K562 (cell line): ENCODE measurements around the gene B2M. TPM values are rescaled to one million over a fixed set of nuclear protein-coding genes. Genes with fewer than 3 reads are reported as not detected.

Experiments
- BHLHE40 ChIP-seq: IDR thresholded peaks from 2 replicates; pipeline ENCODE4 v1.6.1; 2011; ENCODE audit warnings: low read length, improper control_type of control experiment
- CBX1 ChIP-seq: sonication (generic); IDR thresholded peaks from 2 replicates; pipeline ENCODE4 v1.6.1; 2016; ENCODE audit warnings: antibody characterized with exemption, low read depth, mild to moderate bottlenecking
- CC2D1A ChIP-seq: fragments of 450-650 bp; IDR thresholded peaks from 2 replicates; pipeline ENCODE4 v1.6.1; 2017; ENCODE audit warnings: mild to moderate bottlenecking
- COPS2 ChIP-seq: fragments of 450-650 bp; conservative IDR thresholded peaks from 2 replicates; pipeline ENCODE4 v1.6.1; 2016; ENCODE audit warnings: mild to moderate bottlenecking, moderate library complexity
- EP300 ChIP-seq: IDR thresholded peaks from 2 replicates; pipeline ENCODE4 v1.6.1; 2012; ENCODE audit warnings: low read length, improper control_type of control experiment
- EWSR1 ChIP-seq: fragments of 450-650 bp; IDR thresholded peaks from 2 replicates; pipeline ENCODE4 v1.6.1; 2018; ENCODE audit warnings: borderline replicate concordance, mild to moderate bottlenecking, low read depth, moderate library complexity; ENCODE audit not compliant: partially characterized antibody
- HNRNPK ChIP-seq: fragments of 200-400 bp; formaldehyde crosslinking; IDR thresholded peaks from one replicate; pipeline ENCODE4 v1.6.1; 2018; ENCODE audit warnings: mild to moderate bottlenecking, low read depth, low read length; ENCODE audit not compliant: poor library complexity, severe bottlenecking
- KAT2B ChIP-seq: IDR thresholded peaks from one replicate; pipeline ENCODE4 v1.6.1; 2012; ENCODE audit warnings: low read depth, mild to moderate bottlenecking, control low read depth, inconsistent platforms, low read length, moderate library complexity
- KAT8 ChIP-seq: fragments of 450-650 bp; IDR thresholded peaks from 2 replicates; pipeline ENCODE4 v1.6.1; 2016; ENCODE audit warnings: low read depth, mild to moderate bottlenecking
- LARP7 ChIP-seq: fragments of 450-650 bp; IDR thresholded peaks from 2 replicates; pipeline ENCODE4 v1.6.1; 2016
- NCOR1 ChIP-seq: fragments of 450-650 bp; IDR thresholded peaks from 2 replicates; pipeline ENCODE4 v1.6.1; 2016; ENCODE audit warnings: mild to moderate bottlenecking, moderate library complexity
- NONO ChIP-seq, 2 experiments: fragments of 200-400 bp in 1 of 2; fragments of 450-650 bp in 1 of 2; formaldehyde crosslinking in 1 of 2; IDR thresholded peaks; 2 replicates each; pipeline ENCODE4 v1.6.1; 2017; ENCODE audit warnings: low read depth in 2 of 2, mild to moderate bottlenecking in 2 of 2, moderate library complexity in 2 of 2, low read length in 1 of 2
- NR3C1 ChIP-seq: sonication (generic); formaldehyde crosslinking; IDR thresholded peaks from 2 replicates; pipeline ENCODE4 v1.8.1; 2022; ENCODE audit warnings: missing genetic modification reagents
- PYGO2 ChIP-seq: fragments of 450-650 bp; IDR thresholded peaks from 2 replicates; pipeline ENCODE4 v1.6.1; 2016; ENCODE audit warnings: mild to moderate bottlenecking, missing genetic modification characterization, moderate library complexity, missing compliant biosample characterization
- RBFOX2 ChIP-seq: fragments of 200-400 bp; formaldehyde crosslinking; IDR thresholded peaks from 2 replicates; pipeline ENCODE4 v1.6.1; 2017; ENCODE audit warnings: low read depth, mild to moderate bottlenecking, low read length, moderate library complexity
- SPI1 ChIP-seq: IDR thresholded peaks from 2 replicates; pipeline ENCODE4 v1.6.1; 2011; ENCODE audit warnings: low read depth, low read length, control low read depth, borderline replicate concordance
- TBL1XR1 ChIP-seq, 2 experiments: IDR thresholded peaks; 2 replicates each; pipeline ENCODE4 v1.6.1; 2012; ENCODE audit warnings: improper control_type of control experiment in 2 of 2, low read length in 2 of 2, mild to moderate bottlenecking in 1 of 2
- TSC22D4 ChIP-seq: fragments of 450-650 bp; IDR thresholded peaks from 2 replicates; pipeline ENCODE4 v1.6.1; 2016; ENCODE audit warnings: missing genetic modification characterization, missing biosample characterization, control low read depth
- U2AF1 ChIP-seq: fragments of 200-400 bp; formaldehyde crosslinking; optimal IDR thresholded peaks from 2 replicates; pipeline ENCODE3; 2017; ENCODE audit warnings: mild to moderate bottlenecking, low read depth, low read length, moderate library complexity
- ZNF212 ChIP-seq: fragments of 450-650 bp; formaldehyde crosslinking; IDR thresholded peaks from 2 replicates; pipeline ENCODE4 v1.4.0; 2020; ENCODE audit warnings: mild to moderate bottlenecking
- ZNF41 ChIP-seq: fragments of 250-450 bp; sonication (Bioruptor Pico); conservative IDR thresholded peaks from 2 replicates; pipeline ENCODE4 v1.4.0; 2020; ENCODE audit warnings: mild to moderate bottlenecking
- polyA plus RNA-seq, 8 experiments: library from polyadenylated mRNA; depleted of rRNA in 4 of 8; stranded (reverse) in 5 of 8; unstranded in 3 of 8; fragments of >200 nt; fragmentation: Nextera tagmentation in 2 of 8; fragmentation: Illumina TruSeq in 1 of 8; extraction: Ambion mirVana in 2 of 8; extraction: Trizol in 1 of 8; gene quantifications; 2 replicates each; pipeline versions ENCODE4 v1.2.1 to v1.2.3, GENCODE V29; 2011 to 2014; ENCODE audit warnings: inconsistent platforms in 1 of 8, missing spikeins in 1 of 8
- total RNA-seq, 7 experiments: library from RNA; depleted of rRNA in 6 of 7; stranded (reverse); fragments of >200 nt in 6 of 7; fragmentation: Illumina TruSeq in 2 of 7; extraction: Trizol in 2 of 7; gene quantifications; 2 replicates each; pipeline versions ENCODE4 v1.2.1 to v1.2.3, GENCODE V29; 2011 to 2021; ENCODE audit warnings: low replicate concordance in 1 of 7
- TF ChIP-seq, protein P1 (sequence below): sonication (generic); formaldehyde crosslinking; IDR thresholded peaks from 2 replicates; pipeline ENCODE4 v1.8.0; 2023; ENCODE audit warnings: mild to moderate bottlenecking, missing genetic modification reagents
- TF ChIP-seq, protein P2 (sequence below): fragments of 450-650 bp; IDR thresholded peaks from 2 replicates; pipeline ENCODE4 v1.6.1; 2016
- TF ChIP-seq, protein P3 (sequence below): sonication (generic); IDR thresholded peaks from 2 replicates; pipeline ENCODE4 v1.6.1; 2016

B2M gene
- total and polyA plus RNA-seq, 9 of the 15 experiments (the other 6 are each of a cell fraction or from before 2014, with no cell fraction given), result 460 to 3,138 (median 1,032) TPM

DNA sequence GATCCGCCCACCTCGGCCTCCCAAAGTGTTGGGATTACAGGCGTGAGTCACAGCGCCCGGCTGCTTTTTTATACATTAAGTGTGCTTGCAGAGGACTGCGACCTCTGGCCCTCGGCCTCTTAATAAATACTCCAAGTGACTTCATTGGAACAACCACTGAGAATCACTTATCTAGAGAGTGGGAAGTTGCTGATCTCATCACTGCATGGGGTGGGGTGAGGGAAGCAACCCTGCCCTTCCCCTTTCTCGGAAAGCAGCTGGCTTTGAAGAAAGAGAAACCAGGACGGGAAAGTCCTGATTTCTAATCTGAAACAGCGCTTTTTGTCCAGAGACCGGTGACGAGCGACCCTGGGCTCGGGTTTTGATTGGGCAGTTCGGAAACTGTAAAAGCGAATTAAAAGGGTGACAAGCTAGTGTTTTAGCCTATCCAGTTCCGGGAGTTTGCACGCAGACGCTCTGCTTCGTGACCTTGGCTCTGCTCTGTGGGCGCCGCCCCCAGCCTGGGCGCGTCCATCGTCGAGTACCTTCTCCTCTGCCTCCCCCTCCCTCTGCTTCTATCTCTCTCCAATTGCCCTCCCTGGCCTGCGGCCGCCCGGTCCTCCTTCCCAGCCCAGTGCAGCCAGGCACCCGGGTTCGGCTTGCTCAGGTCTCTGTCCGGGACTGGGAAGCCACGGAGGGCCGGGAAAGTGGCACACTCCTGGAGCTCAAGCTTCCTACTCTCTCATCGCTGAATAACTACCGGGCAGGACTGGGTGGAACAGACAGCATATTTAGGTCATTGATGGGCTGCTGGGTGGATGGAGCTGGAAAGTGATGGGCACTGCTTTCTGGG is 17.5 kb downstream of the B2M start (continued):
- TF ChIP-seq CC2D1A (0 out of 2 replicates have a peak, but pooled peaks have one; percentile 44), HNRNPK (no peak), EP300 (peak; percentile 79), KAT2B (no peak), U2AF1 (no peak), NONO (IDR thresholded peaks at IDR 0.05; ENCODE audit: low read depth in 2 of 2, low read length in 1 of 2) (no peak), LARP7 (no peak), RBFOX2 (peak; percentile 83), TSC22D4 (tag) (no peak), ZNF41 (CRISPR knock-in tag) (no peak), CBX1 (no peak), EWSR1 (no peak), TBL1XR1 (IDR thresholded peaks at IDR 0.05; ENCODE audit: low read length in 2 of 2) (peak in 1 of 2 experiments; percentile 92; a peak in 2 of 4 replicates), ZNF212 (no peak), BHLHE40 (peak; percentile 26; the same call in 1 of the 2 replicates), NCOR1 (peak; percentile 68), PYGO2 (tag) (no peak), NR3C1 (no peak), SPI1 (peak; percentile 93), COPS2 (no peak), KAT8 (no peak)
- TF ChIP-seq, protein P1, sequence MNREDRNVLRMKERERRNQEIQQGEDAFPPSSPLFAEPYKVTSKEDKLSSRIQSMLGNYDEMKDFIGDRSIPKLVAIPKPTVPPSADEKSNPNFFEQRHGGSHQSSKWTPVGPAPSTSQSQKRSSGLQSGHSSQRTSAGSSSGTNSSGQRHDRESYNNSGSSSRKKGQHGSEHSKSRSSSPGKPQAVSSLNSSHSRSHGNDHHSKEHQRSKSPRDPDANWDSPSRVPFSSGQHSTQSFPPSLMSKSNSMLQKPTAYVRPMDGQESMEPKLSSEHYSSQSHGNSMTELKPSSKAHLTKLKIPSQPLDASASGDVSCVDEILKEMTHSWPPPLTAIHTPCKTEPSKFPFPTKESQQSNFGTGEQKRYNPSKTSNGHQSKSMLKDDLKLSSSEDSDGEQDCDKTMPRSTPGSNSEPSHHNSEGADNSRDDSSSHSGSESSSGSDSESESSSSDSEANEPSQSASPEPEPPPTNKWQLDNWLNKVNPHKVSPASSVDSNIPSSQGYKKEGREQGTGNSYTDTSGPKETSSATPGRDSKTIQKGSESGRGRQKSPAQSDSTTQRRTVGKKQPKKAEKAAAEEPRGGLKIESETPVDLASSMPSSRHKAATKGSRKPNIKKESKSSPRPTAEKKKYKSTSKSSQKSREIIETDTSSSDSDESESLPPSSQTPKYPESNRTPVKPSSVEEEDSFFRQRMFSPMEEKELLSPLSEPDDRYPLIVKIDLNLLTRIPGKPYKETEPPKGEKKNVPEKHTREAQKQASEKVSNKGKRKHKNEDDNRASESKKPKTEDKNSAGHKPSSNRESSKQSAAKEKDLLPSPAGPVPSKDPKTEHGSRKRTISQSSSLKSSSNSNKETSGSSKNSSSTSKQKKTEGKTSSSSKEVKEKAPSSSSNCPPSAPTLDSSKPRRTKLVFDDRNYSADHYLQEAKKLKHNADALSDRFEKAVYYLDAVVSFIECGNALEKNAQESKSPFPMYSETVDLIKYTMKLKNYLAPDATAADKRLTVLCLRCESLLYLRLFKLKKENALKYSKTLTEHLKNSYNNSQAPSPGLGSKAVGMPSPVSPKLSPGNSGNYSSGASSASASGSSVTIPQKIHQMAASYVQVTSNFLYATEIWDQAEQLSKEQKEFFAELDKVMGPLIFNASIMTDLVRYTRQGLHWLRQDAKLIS (CRISPR knock-in tag), result no peak
- TF ChIP-seq, protein P2, sequence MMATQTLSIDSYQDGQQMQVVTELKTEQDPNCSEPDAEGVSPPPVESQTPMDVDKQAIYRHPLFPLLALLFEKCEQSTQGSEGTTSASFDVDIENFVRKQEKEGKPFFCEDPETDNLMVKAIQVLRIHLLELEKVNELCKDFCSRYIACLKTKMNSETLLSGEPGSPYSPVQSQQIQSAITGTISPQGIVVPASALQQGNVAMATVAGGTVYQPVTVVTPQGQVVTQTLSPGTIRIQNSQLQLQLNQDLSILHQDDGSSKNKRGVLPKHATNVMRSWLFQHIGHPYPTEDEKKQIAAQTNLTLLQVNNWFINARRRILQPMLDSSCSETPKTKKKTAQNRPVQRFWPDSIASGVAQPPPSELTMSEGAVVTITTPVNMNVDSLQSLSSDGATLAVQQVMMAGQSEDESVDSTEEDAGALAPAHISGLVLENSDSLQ, result peak; percentile 56
- TF ChIP-seq, protein P3, sequence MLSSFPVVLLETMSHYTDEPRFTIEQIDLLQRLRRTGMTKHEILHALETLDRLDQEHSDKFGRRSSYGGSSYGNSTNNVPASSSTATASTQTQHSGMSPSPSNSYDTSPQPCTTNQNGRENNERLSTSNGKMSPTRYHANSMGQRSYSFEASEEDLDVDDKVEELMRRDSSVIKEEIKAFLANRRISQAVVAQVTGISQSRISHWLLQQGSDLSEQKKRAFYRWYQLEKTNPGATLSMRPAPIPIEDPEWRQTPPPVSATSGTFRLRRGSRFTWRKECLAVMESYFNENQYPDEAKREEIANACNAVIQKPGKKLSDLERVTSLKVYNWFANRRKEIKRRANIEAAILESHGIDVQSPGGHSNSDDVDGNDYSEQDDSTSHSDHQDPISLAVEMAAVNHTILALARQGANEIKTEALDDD, result peak; percentile 62
